Esophagus muscularis mucosa (tissue), 4 donors: ENCODE data around the gene MAD1L1.

ENCODE experiments used
- EP300 ChIP-seq: sonication (generic); formaldehyde crosslinking; IDR thresholded peaks from one replicate; pipeline ENCODE4 v1.6.1; 2017; ENCODE audit warnings: antibody characterized with exemption
- POLR2A ChIP-seq: fragments of 450-650 bp; IDR thresholded peaks from one replicate; pipeline ENCODE4 v1.6.1; 2017; ENCODE audit warnings: antibody characterized with exemption, moderate library complexity, mild to moderate bottlenecking, low read depth
- TF ChIP-seq, protein P1 (sequence below), 3 experiments: fragments of 200-600 bp in 2 of 3; fragments of 450-650 bp in 1 of 3; sonication (generic) in 2 of 3; IDR thresholded peaks; one replicate each; pipeline ENCODE4 v1.5.1; 2017 to 2019; ENCODE audit warnings: antibody characterized with exemption in 3 of 3, mild to moderate bottlenecking in 2 of 3, moderate library complexity in 1 of 3

DNA sequence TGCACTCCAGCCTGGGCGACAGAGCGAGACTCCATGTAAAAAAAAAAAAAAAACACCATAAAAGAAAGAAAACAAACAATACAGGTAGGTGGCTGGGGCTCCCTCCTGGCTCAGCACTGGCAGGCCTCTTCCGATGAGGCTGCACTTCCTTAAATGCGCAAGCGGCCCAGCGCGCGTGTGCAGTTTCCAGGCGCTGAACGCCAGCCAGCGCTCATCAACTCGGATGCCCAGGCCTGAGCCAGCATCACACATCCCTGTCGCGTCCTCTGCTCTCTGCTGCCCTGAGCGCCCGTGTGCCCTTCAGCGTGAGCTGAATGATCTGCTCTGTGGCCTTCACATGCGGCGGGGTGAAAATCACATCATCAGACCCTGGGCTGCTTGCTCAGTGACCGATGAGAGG lies 41.1 kb upstream of the MAD1L1 start:
- TF ChIP-seq, protein P1, sequence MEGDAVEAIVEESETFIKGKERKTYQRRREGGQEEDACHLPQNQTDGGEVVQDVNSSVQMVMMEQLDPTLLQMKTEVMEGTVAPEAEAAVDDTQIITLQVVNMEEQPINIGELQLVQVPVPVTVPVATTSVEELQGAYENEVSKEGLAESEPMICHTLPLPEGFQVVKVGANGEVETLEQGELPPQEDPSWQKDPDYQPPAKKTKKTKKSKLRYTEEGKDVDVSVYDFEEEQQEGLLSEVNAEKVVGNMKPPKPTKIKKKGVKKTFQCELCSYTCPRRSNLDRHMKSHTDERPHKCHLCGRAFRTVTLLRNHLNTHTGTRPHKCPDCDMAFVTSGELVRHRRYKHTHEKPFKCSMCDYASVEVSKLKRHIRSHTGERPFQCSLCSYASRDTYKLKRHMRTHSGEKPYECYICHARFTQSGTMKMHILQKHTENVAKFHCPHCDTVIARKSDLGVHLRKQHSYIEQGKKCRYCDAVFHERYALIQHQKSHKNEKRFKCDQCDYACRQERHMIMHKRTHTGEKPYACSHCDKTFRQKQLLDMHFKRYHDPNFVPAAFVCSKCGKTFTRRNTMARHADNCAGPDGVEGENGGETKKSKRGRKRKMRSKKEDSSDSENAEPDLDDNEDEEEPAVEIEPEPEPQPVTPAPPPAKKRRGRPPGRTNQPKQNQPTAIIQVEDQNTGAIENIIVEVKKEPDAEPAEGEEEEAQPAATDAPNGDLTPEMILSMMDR (IDR thresholded peaks at IDR 0.05) = no peak
- TF ChIP-seq EP300 (no peak), POLR2A (no peak)
